Ishikawa (cell line): ENCODE data around the gene LCE5A.

Experiments
- CEBPB ChIP-seq: IDR thresholded peaks from 2 replicates; pipeline ENCODE4 v1.6.1; 2012
- CREB1 ChIP-seq: IDR thresholded peaks from 2 replicates; pipeline ENCODE4 v1.6.1; 2012; ENCODE audit warnings: low read depth
- EGR1 ChIP-seq: IDR thresholded peaks from 2 replicates; pipeline ENCODE4 v1.6.1; 2012
- EP300 ChIP-seq: IDR thresholded peaks from 2 replicates; pipeline ENCODE4 v1.6.1; 2012; ENCODE audit warnings: borderline replicate concordance
- FOXM1 ChIP-seq: IDR thresholded peaks from 2 replicates; pipeline ENCODE4 v1.6.1; 2012; ENCODE audit warnings: low read depth, borderline replicate concordance
- NFIC ChIP-seq: IDR thresholded peaks from 2 replicates; pipeline ENCODE4 v1.6.1; 2012
- RAD21 ChIP-seq: IDR thresholded peaks from 2 replicates; pipeline ENCODE4 v1.6.1; 2012; ENCODE audit warnings: low read depth
- REST ChIP-seq: IDR thresholded peaks from 2 replicates; pipeline ENCODE4 v1.6.1; 2012; ENCODE audit warnings: low read depth, mild to moderate bottlenecking
- TAF1 ChIP-seq: IDR thresholded peaks from 2 replicates; pipeline ENCODE4 v1.6.1; 2012; ENCODE audit warnings: low read depth, mild to moderate bottlenecking
- TCF12 ChIP-seq: IDR thresholded peaks from 2 replicates; pipeline ENCODE4 v1.6.1; 2012; ENCODE audit warnings: low read depth
- TEAD4 ChIP-seq: IDR thresholded peaks from 2 replicates; pipeline ENCODE4 v1.6.1; 2012
- USF1 ChIP-seq: IDR thresholded peaks from 2 replicates; pipeline ENCODE4 v1.6.1; 2012
- YY1 ChIP-seq: IDR thresholded peaks from 2 replicates; pipeline ENCODE4 v1.6.1; 2012; ENCODE audit warnings: low read depth
- ZBTB7A ChIP-seq: IDR thresholded peaks from 2 replicates; pipeline ENCODE4 v1.6.1; 2012; ENCODE audit warnings: low read depth
- TF ChIP-seq, protein P1 (sequence below): IDR thresholded peaks from 2 replicates; pipeline ENCODE4 v1.6.1; 2012

The LCE5A gene, protein sequence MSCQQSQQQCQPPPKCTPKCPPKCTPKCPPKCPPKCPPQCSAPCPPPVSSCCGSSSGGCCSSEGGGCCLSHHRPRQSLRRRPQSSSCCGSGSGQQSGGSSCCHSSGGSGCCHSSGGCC

DNA sequence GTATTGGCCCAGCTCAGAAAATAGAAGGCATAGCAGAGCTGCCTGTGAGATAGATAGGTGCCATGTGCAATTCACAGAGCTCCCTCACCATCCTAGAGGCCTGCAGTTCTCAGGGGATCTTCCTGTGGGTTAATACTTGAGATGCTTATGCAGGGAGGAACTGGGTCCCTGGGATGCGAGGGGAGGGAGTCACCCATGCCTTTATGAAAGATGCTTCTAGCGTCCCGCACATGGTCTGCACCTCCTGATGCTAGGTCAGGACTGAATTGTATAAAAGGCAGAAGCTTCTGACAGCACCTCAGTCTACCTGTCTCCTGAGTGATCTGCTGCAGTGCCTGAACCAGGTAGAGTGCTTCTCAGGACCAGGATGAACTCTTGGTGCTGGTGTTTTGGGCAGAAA is at the start of gene LCE5A:
Gene LCE5A, plus strand, starts transcription at position 301 of the 400 bp plus-strand sequence. CDS start 732 bp downstream, outside the sequence.
- TF ChIP-seq CEBPB, result no peak
- no peak for TF ChIP-seq EP300
- TF ChIP-seq REST, result no peak
- TF ChIP-seq FOXM1, result no peak
- TF ChIP-seq, protein P1, sequence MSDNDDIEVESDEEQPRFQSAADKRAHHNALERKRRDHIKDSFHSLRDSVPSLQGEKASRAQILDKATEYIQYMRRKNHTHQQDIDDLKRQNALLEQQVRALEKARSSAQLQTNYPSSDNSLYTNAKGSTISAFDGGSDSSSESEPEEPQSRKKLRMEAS, result no peak
- TF ChIP-seq NFIC, result no peak
- no peak for TF ChIP-seq TCF12
- no peak for TF ChIP-seq ZBTB7A
- TF ChIP-seq TEAD4, result no peak
- no peak for TF ChIP-seq CREB1
- no peak for TF ChIP-seq EGR1

DNA sequence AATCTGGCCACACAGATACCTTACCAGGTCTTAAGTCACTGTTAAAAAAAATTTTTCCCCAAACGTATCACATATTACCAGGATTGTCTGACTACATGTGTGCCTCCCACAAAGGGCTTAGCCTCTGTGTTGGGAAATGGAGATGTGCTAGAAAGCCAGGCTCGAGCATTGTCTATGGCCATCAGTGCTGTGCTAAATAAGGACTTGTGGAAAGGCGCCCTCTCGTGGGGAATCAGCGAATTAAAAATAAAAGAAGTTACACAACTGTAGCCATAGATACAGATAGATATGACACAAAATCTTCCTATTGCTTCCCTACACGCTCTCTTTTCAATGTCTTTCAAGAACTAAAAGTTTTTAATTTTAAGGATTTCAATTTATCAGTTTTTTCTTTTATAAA is 49.1 kb upstream of the LCE5A start:
- TF ChIP-seq RAD21, result peak; percentile 20; the same call in 1 of the 2 replicates
- TF ChIP-seq NFIC, result no peak

DNA sequence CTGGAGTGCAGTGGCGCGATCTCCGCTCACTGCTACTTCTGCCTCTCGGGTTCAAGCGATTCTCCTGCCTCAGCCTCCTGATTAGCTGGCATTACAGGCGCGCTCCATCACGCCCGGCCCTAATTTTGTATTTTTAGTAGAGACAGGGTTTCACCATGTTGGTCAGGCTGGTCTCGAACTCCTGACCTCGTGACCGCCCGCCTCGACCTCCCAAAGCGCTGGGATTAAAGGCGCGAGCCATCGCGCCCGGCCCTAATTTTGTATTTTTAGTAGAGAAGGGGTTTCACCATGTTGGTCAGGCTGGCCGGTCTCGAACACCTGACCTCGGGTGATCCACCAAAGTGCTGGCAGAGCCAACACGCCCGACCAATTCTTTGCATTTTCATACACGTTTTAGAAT is 48.0 kb upstream of the LCE5A start:
- no peak for TF ChIP-seq USF1
- no peak for TF ChIP-seq NFIC

DNA sequence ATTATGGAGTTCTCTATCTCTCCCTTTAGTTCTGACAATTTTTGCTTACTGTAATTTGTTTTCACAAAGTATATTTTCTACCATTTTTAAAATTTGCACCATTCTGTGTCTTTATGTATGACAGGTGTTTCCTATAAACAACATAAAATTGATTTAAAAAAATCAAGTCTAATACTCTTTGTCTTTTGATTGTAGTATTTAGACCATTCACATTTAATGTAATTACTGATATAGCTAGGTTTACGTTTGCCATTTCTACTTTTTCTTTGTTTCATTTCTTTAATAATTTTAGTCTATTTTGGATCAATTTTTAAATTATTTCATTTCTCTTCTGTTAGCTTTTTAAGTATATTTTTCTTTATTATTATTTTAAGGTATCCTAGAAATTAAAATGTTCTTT is 44.4 kb upstream of the LCE5A start:
- no peak for TF ChIP-seq CREB1
- no peak for TF ChIP-seq RAD21
- TF ChIP-seq TEAD4, result no peak
- TF ChIP-seq TCF12, result no peak
- no peak for TF ChIP-seq CEBPB
- no peak for TF ChIP-seq TAF1
- no peak for TF ChIP-seq USF1
- TF ChIP-seq FOXM1, result no peak
- no peak for TF ChIP-seq REST
- TF ChIP-seq EGR1, result no peak
- no peak for TF ChIP-seq ZBTB7A
- no peak for TF ChIP-seq EP300
- TF ChIP-seq, protein P1, result no peak
- TF ChIP-seq YY1, result no peak

- TF ChIP-seq USF1 (no peak), CREB1 (no peak), REST (no peak), CEBPB (no peak), TEAD4 (no peak), TCF12 (no peak), YY1 (no peak), ZBTB7A (no peak), EGR1 (no peak), EP300 (no peak), RAD21 (no peak), NFIC (no peak), FOXM1 (no peak), TAF1 (no peak)
- TF ChIP-seq, protein P1, result no peak
Measured at GRCh38 chr1:152473887-152474537, 36.6 kb upstream of the LCE5A start.
